Activated T-cell treated with anti-CD3 and anti-CD28 coated beads for 1 hour (primary cell): ENCODE results near the gene PAXX.
A peak's percentile ranks its signal among the peaks of the same experiment; 100 is the strongest.

Source experiments
- DNase-seq: peaks from one replicate; pipeline ENCODE4 v3.0.0-alpha.2; 2020; ENCODE audit warnings: low read depth

Gene PAXX, protein sequence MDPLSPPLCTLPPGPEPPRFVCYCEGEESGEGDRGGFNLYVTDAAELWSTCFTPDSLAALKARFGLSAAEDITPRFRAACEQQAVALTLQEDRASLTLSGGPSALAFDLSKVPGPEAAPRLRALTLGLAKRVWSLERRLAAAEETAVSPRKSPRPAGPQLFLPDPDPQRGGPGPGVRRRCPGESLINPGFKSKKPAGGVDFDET

GRCh38 chr9:136991993-136992818 lies at the start of gene PAXX:
PAXX (plus strand) TSS chr9:136992422; CDS start chr9:136992444, 22 bp downstream.
- peak; percentile 92 for DNase-seq

DNA sequence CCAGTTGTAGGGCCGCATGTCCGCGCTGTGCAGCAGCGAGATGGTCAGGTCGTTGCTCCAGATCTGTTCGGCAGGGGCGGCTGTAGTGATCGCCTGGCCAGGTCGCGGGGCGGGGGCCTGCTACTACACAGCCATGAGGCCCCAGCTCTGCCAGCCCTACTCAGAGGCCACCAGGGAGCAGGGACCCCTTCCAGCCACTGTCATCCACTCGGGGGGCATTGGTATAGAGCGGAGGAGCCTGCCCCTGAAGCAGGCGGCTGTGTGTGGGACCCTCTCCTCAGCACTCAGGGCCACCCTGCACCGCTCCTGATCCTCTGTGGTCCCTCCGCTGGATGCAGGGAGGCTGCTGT lies 49.4 kb upstream of the PAXX start:
- DNase-seq: no peak

DNA sequence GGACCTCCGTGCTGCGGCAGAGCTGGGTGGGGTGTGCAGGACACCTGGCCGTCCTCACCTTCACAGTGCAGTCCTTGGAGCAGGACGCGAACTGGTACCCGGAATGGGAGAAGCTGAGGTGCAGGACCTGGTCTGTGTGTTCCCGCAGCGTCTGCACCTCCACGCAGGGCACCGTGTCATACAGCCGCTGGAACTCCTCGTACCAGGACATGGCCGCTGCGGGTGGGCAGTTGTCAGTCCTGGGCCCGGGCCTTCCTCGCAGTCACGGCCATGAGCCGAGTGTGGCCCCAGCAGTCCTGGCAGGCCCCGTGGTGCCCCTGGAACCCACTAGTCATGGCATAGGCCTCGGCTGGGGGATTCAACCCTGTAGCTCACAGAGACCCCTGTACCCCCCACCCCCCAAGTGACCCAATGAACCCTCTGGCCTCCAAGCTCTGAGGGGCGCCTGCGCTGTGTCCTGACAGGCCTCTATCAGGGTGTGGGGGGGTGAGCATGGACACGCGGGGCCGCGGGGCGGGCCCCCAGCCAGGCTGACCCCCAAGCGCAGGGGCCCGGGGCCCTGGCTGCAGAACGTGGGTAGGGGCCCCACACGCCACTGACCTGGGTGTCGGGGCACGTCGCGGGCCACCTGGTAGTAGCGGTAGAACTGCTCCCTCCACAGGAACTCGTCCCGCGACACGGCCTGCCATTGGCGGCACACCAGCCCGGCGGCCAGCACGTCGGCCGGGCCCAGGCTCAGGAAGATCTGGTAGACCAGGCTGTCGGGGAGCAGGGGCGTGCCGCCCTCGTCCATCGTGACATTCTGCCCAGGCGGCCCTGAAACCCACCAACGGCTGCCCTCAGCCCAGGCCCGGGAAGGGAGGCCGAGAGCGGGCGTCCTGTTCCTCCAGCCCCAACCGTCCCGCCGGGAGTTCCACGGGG lies 48.7 kb upstream of the PAXX start:
- DNase-seq: peak; percentile 21

- DNase-seq: no peak
These were observed 48.1 kb upstream of the PAXX start for GRCh38 chr9:136944212-136944518.

GRCh38 chr9:136944519-136945332 lies 47.5 kb upstream of the PAXX start, which contains the start of the genes C8G and FBXW5:
C8G (plus strand) TSS chr9:136945243; CDS start chr9:136945321, 78 bp downstream.
FBXW5 (minus strand) TSS chr9:136944738; CDS start chr9:136944083, 655 bp downstream.
- peak; percentile 93 for DNase-seq

- no peak for DNase-seq
These were observed 46.6 kb upstream of the PAXX start for GRCh38 chr9:136945333-136946227.

DNA sequence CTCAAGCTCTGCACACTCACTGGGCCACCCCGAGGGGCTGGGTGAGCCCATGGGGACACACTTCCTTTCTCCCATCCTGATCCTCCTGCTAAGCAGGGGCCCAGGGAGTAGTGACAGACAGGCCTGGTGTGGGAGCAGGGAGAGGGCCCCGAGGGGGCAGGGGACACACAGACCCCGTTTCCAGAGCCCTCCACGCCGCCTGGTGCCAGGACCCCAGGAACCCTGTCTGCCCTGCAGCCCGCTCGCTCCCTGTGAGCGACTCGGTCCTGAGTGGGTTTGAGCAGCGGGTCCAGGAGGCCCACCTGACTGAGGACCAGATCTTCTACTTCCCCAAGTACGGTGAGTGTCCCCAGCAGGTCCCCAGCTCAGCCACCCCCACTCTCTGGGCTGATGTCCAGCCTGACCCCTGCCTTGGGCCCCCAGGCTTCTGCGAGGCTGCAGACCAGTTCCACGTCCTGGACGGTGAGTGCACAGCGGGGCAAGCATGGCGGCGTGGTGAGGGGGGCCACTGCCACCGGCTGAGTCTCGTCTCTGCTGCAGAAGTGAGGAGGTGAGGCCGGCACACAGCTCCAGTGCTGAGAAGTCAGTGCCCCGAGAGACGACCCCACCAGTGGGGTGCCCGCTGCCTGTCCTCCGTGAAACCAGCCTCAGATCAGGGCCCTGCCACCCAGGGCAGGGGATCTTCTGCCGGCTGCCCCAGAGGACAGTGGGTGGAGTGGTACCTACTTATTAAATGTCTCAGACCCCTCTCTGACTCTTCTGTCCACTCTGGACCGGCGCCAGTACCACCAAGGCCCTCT lies 45.8 kb upstream of the PAXX start:
- no peak for DNase-seq

DNA sequence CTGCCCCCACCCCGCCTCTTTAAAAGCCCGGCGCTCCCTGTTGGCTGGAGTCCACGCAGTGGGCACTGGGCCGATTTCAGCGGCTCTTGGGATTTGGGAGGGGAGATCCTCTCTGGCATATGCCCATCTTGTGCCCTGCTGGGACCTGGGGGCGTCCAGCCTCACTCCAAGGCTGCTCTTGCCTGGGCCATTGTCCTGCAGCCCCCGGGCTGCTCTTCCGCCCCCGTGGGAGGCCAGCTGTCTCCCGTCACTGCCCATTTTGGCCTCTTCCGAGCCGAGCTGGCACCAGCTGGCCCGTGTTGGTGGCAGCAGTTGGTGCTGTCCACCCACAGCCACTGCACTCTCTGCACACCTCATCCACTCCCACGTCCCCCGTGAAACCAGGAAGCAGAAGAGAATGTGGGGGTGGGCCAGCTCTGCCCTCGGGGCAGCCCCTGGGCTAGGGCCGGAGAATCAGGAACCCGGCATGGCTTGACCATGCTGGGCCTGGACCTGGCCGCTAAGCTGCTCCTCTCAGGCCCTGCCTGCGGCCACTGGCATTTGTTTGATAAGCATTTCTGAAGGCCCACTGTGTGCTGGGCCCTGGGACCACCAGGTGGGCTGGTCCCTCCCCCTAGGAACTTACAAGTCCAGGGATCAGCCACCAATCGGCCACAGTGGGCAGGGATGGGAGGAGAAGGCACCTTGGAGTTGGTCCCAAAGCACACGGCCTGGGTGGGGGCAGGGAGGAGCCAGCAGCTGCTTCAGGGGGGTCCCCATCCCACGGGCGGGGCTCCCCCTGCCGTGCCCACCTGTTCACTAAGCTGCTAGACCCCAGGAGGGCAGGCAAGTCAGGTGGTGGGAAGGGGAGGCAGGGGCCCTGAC lies 45.0 kb upstream of the PAXX start:
- no peak for DNase-seq

- DNase-seq: no peak
These were observed 44.2 kb upstream of the PAXX start for GRCh38 chr9:136947955-136948510.

DNA sequence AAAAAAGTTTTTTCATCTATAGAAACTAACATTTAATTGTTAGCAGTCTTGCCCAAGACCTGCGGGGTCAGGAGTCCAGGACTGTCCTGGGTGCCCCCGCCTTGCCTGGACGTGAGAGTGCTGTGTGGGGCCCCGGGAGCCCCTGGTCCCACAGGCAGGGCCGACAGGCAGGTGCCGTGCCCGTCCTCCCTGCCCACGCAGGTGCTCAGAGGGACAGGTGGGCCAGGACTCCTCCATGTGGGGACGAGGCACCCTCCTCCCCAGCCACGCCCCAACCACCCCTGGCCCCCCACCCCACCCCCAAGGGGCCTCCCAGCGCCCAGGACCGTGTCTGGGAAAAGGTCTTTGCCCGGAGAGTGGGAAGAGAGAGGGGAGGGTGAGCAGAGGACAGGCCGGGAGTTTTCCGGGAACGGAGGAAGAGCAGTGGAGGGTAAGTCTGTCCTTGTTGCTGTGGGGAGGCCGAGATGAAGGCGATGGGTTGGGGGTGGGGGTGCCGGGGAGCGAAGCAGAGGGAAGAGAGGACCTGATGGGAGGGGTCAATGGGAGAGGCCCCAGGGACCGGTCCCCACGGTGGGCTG lies 42.9 kb upstream of the PAXX start:
- DNase-seq: no peak

- peak; percentile 95 for DNase-seq
These were observed 42.2 kb upstream of the PAXX start for GRCh38 chr9:136949817-136950655.

- no peak for DNase-seq
These were observed 41.5 kb upstream of the PAXX start for GRCh38 chr9:136950656-136951276.

- DNase-seq: no peak
These were observed 40.5 kb upstream of the PAXX start, which contains the start of gene LCN12 for GRCh38 chr9:136951541-136952320. LCN12 (plus strand) TSS chr9:136952273; CDS start chr9:136952328, 55 bp downstream.

GRCh38 chr9:136952321-136952850 lies 39.8 kb upstream of the PAXX start:
- DNase-seq: no peak
